ENCODE results near the gene VPS26A.

Gene VPS26A

GRCh38 chr10:69139961-69140360 lies 16.0 kb downstream of the VPS26A start:
- Histone ChIP-seq H3K9me3 (ENCODE audit: control insufficient read depth, insufficient read depth, low read depth, low read length) (no peaks in the 10 kb centered on the region), H3K27ac (ENCODE audit: extremely low read depth, low read depth, low read length) (no peak overlapping the region), H3K4me1 (ENCODE audit: control insufficient read depth, insufficient read depth, low read length) (no peaks in the 10 kb centered on the region), H3K4me3 (ENCODE audit: low read depth, low read length) (no peak overlapping the region), H3K36me3 (ENCODE audit: control insufficient read depth in 2 of 2, insufficient read depth in 1 of 2, low read length in 2 of 2) (peaks cover 19% of the 10 kb centered on the region in 2 experiments)
- CTCF ChIA-PET: interaction anchor here (0.8 kb wide), 1 partner anchor 651 kb away, joined by 3 read pairs; no protein-coding TSS in a partner anchor
- POLR2A ChIA-PET: no interaction called here
- TF ChIP-seq ZNF449 (tag by site-specific recombination; IDR thresholded peaks at IDR 0.05) (no peak), RBAK (tag by site-specific recombination; IDR thresholded peaks at IDR 0.05) (no peak), ZNF544 (tag by site-specific recombination; IDR thresholded peaks at IDR 0.05) (no peak), ZNF426 (tag by site-specific recombination; IDR thresholded peaks at IDR 0.05) (no peak), ZNF114 (tag by site-specific recombination; IDR thresholded peaks at IDR 0.05) (no peak), ZBTB44 (tag by site-specific recombination; IDR thresholded peaks at IDR 0.05) (no peak), ZNF184 (tag by site-specific recombination; IDR thresholded peaks at IDR 0.05) (no peak), ZNF280D (tag by site-specific recombination; IDR thresholded peaks at IDR 0.05) (no peak), ZNF48 (tag by site-specific recombination; IDR thresholded peaks at IDR 0.05) (no peak), ZNF175 (tag by site-specific recombination; IDR thresholded peaks at IDR 0.05) (no peak), ZNF394 (tag by site-specific recombination; IDR thresholded peaks at IDR 0.05; ENCODE audit: borderline replicate concordance) (no peak), GFI1B (tag by site-specific recombination; IDR thresholded peaks at IDR 0.05) (no peak), TRIM28 (IDR thresholded peaks at IDR 0.05; ENCODE audit: borderline replicate concordance, low read length) (no peak), ZNF19 (tag by site-specific recombination; IDR thresholded peaks at IDR 0.05; ENCODE audit: low read depth) (no peak), KLF10 (tag by site-specific recombination; IDR thresholded peaks at IDR 0.05) (no peak), ZNF37A (tag by site-specific recombination; IDR thresholded peaks at IDR 0.05) (no peak)

- no peaks in the 10 kb centered on the region for H3K9me3 ChIP-seq (ENCODE audit: control insufficient read depth, insufficient read depth, low read depth, low read length)
- H3K27ac ChIP-seq (ENCODE audit: extremely low read depth, low read depth, low read length): no peak overlapping the region
- ChIA-PET POLR2A (no interaction called here), CTCF (no interaction called here)
- H3K36me3 ChIP-seq (ENCODE audit: control insufficient read depth in 2 of 2, insufficient read depth in 1 of 2, low read length in 2 of 2): peaks cover 9 to 10% of the 10 kb centered on the region in 2 experiments
- H3K4me1 ChIP-seq (ENCODE audit: control insufficient read depth, insufficient read depth, low read length): no peaks in the 10 kb centered on the region
- H3K4me3 ChIP-seq (ENCODE audit: low read depth, low read length): no peak overlapping the region
- no peak for TF ChIP-seq ZBTB49 (tag by site-specific recombination; IDR thresholded peaks at IDR 0.05; ENCODE audit: low read depth)
- no peak for TF ChIP-seq ZNF341 (tag by site-specific recombination; IDR thresholded peaks at IDR 0.05; ENCODE audit: low read depth)
- TF ChIP-seq ZNF311 (tag by site-specific recombination; IDR thresholded peaks at IDR 0.05; ENCODE audit: borderline replicate concordance): no peak
- TF ChIP-seq ZNF398 (tag by site-specific recombination; IDR thresholded peaks at IDR 0.05): no peak
- TF ChIP-seq ZNF155 (tag by site-specific recombination; IDR thresholded peaks at IDR 0.05): no peak
Measured at GRCh38 chr10:69141304-69141703, 17.3 kb downstream of the VPS26A start.
